ENCODE measurements around the gene ENHO. TPM values are rescaled to one million over a fixed set of nuclear protein-coding genes. Genes with fewer than 3 reads are reported as not detected.

The ENHO gene
- total and polyA plus RNA-seq, 2 of the 8 experiments (the other 6 are each of a cell fraction or from before 2014, with no cell fraction given): 12.2 to 49.4 TPM

- ChIA-PET CTCF (ENCODE audit: partially characterized antibody) (interaction anchor here (1.3 to 9.4 kb wide), 4 partner anchors 10 to 109 kb away, joined by 3 to 157 read pairs (median 64); no protein-coding TSS in a partner anchor), POLR2A (ENCODE audit: partially characterized antibody) (no interaction called here)
- no peaks in the 10 kb centered on the region for H3K9me3 ChIP-seq (ENCODE audit: insufficient read depth in 2 of 2, low read depth in 1 of 2, low read length in 1 of 2)
- H3K27ac ChIP-seq (ENCODE audit: low read depth, low read length): no peak overlapping the region
- H3K23ac ChIP-seq (ENCODE audit: insufficient read length): no peak overlapping the region
- H4K8ac ChIP-seq (ENCODE audit: extremely low read depth, insufficient read depth, low read length): peak overlapping the region; percentile 31; the same call in 1 of the 2 replicates
- H3K79me2 ChIP-seq (ENCODE audit: control insufficient read depth in 1 of 2, insufficient read depth in 2 of 2, low read length in 2 of 2): no peaks in the 10 kb centered on the region
- H3K9ac ChIP-seq (replicated peaks in 1 of 4; ENCODE audit: extremely low read depth in 1 of 4, low read depth in 3 of 4, low read length in 3 of 4): no peak overlapping the region
- H4K5ac ChIP-seq (ENCODE audit: insufficient read length, low read depth, low read length): no peak overlapping the region
- FAIRE-seq (no peak), DNase-seq (ENCODE audit: low read depth in 1 of 2, low spot score in 2 of 2) (peak in 1 of 2 experiments; percentile 46)
- H2BK5ac ChIP-seq (ENCODE audit: low read depth, low read length): peak overlapping the region; percentile 44; the same call in 1 of the 2 replicates
- peaks cover 5 to 13% (median 13%) of the 10 kb centered on the region in 4 experiments for H3K4me1 ChIP-seq (replicated peaks in 1 of 4; ENCODE audit: control insufficient read depth in 3 of 4, insufficient read depth in 4 of 4, low read length in 3 of 4)
- H3K27me3 ChIP-seq (replicated peaks in 1 of 4; ENCODE audit: control insufficient read depth in 3 of 4, extremely low read depth in 1 of 4, insufficient read depth in 3 of 4, low read length in 3 of 4): no peaks in the 10 kb centered on the region; a peak in 2 of 7 replicates
- H2AFZ ChIP-seq (ENCODE audit: low read length): no peak overlapping the region
- no peak overlapping the region for H3K4me2 ChIP-seq (ENCODE audit: insufficient read depth in 1 of 2, low read depth in 2 of 2, low read length in 2 of 2)
- H3K36me3 ChIP-seq (ENCODE audit: control insufficient read depth in 2 of 4, insufficient read depth in 4 of 4, low read length in 3 of 4): no peaks in the 10 kb centered on the region
- no peak overlapping the region; the same call in 1 of the 2 replicates for H2AK5ac ChIP-seq (ENCODE audit: low read depth, low read length)
- H3K4ac ChIP-seq (replicated peaks; ENCODE audit: insufficient read length, low read depth, low read length): peak overlapping the region; percentile 22
- H3K56ac ChIP-seq (replicated peaks; ENCODE audit: insufficient read length, low read depth, low read length): no peak overlapping the region
- H2BK20ac ChIP-seq (ENCODE audit: low read length): no peak overlapping the region
- no peak overlapping the region for H4K91ac ChIP-seq (replicated peaks; ENCODE audit: insufficient read length, low read length)
- peak overlapping the region; percentile 27; the same call in 1 of the 2 replicates for H2BK12ac ChIP-seq (ENCODE audit: low read depth, low read length)
- H3K4me3 ChIP-seq (ENCODE audit: extremely low read depth in 1 of 4, insufficient read depth in 2 of 4, low read depth in 3 of 4, low read length in 4 of 4): no peak overlapping the region
- H3K14ac ChIP-seq (ENCODE audit: insufficient read length): no peak overlapping the region
- H2BK15ac ChIP-seq (ENCODE audit: low read length): peak overlapping the region; percentile 46; the same call in 1 of the 2 replicates
- no peak overlapping the region for H3K18ac ChIP-seq (ENCODE audit: extremely low read depth, low read length)
- 78% methylated on average over 17 of the region's 18 CpGs; no CpG with 5 or more reads in 1 of the 2 experiments for WGBS, 2 experiments (ENCODE audit: extremely low coverage in 1 of 2, insufficient coverage in 1 of 2, insufficient read length in 1 of 2, insufficient replicate concordance in 2 of 2, low coverage in 1 of 2, low lambda C conversion rate in 2 of 2, missing lambda C conversion rate in 1 of 2)
- H3K79me1 ChIP-seq (ENCODE audit: low read depth, low read length): 0 out of 2 replicates have a peak, but pooled peaks cover 2% of the 10 kb centered on the region
- H2BK120ac ChIP-seq (replicated peaks; ENCODE audit: low read depth, low read length): no peak overlapping the region
- no peaks in the 10 kb centered on the region for H4K20me1 ChIP-seq (replicated peaks in 1 of 2; ENCODE audit: control insufficient read depth in 1 of 2, insufficient read depth in 2 of 2, low read length in 2 of 2)
- TF ChIP-seq GABPA (IDR thresholded peaks at IDR 0.05; ENCODE audit: borderline replicate concordance, insufficient read depth, low read length) (no peak), NANOG (IDR thresholded peaks at IDR 0.05; ENCODE audit: insufficient read depth, low read depth, low read length, poor library complexity, severe bottlenecking) (no peak), CTBP2 (IDR thresholded peaks at IDR 0.05; ENCODE audit: borderline replicate concordance, insufficient read depth, insufficient read length, low read length) (no peak), KDM1A (IDR thresholded peaks at IDR 0.05; ENCODE audit: borderline replicate concordance, low read length) (no peak), CBX8 (IDR thresholded peaks at IDR 0.05; ENCODE audit: borderline replicate concordance, low read depth, low read length) (no peak), SP4 (IDR thresholded peaks at IDR 0.05; ENCODE audit: low read length) (no peak), PHF8 (conservative IDR thresholded peaks at IDR 0.05; ENCODE audit: low read depth, low read length) (no peak), ZNF274 (IDR thresholded peaks at IDR 0.05; ENCODE audit: borderline replicate concordance, extremely low read depth, low read length) (no peak)
- no peaks in the 10 kb centered on the region for H3K23me2 ChIP-seq (ENCODE audit: low read depth, low read length)
Measured at GRCh38 chr9:34553511-34554021, 30.8 kb upstream of the ENHO start.
